Right cardiac atrium (tissue), 5 donors: Measurements from ENCODE around the gene COMMD10. TPM values are rescaled to one million over a fixed set of nuclear protein-coding genes. Genes with fewer than 3 reads are reported as not detected.

Experiments
- ATAC-seq, 2 donors: fragments of 200-7000 bp; cut with Tn5 transposase; one replicate each; pipeline versions ENCODE4 v1.8.0 to v1.9.1; 2020; ENCODE audit warnings: moderate library complexity in 2 of 2, mild to moderate bottlenecking in 1 of 2
- DNase-seq, 3 donors: peaks; one replicate each; pipeline ENCODE4 v3.0.0-alpha.2; 2020
- H3K27ac ChIP-seq: one replicate; pipeline ENCODE4 v1.5.1; 2013; ENCODE audit warnings: mild to moderate bottlenecking, low read length, control low read depth, moderate library complexity
- H3K27me3 ChIP-seq: one replicate; pipeline ENCODE4 v1.6.1; 2013; ENCODE audit not compliant: control insufficient read depth, insufficient read depth
- H3K4me1 ChIP-seq: one replicate; pipeline ENCODE4 v1.6.1; 2013; ENCODE audit warnings: low read length; ENCODE audit not compliant: control insufficient read depth, insufficient read depth
- H3K4me3 ChIP-seq: one replicate; pipeline ENCODE4 v1.5.1; 2013; ENCODE audit warnings: low read length, control low read depth
- H3K9me3 ChIP-seq: one replicate; pipeline ENCODE4 v1.6.1; 2013; ENCODE audit warnings: low read length; ENCODE audit not compliant: control insufficient read depth
- WGBS: extraction: QIAGEN DNeasy Blood & Tissue Kit; methylation state at CpG from one replicate; pipeline ENCODE4 v1.1.7; 2013; 5-methylcytosine and 5-hydroxymethylcytosine counted together
- intact Hi-C, 4 donors: fragments of 100-400 bp; cut with DNase I; formaldehyde crosslinking; loops; one replicate each; pipeline versions ENCODE4 v1.11.0 to v1.14.0; 2022 to 2023
- long read RNA-seq, 4 donors: library from polyadenylated mRNA; unstranded; transcript quantifications; one replicate each; pipeline ENCODE4 v2.0.0, GENCODE V29; 2020 to 2021
- polyA plus RNA-seq: library from polyadenylated mRNA; stranded (reverse); fragments of 200-250 nt; gene quantifications from one replicate; pipeline ENCODE4 v1.2.3, GENCODE V29; 2013
- total RNA-seq, 4 donors: library from RNA; stranded (reverse); fragmentation: NEBNext Ultra II Directional; extraction: Animal tissue kit (Norgen Biotek cat#: 25700); gene quantifications; one replicate each; pipeline ENCODE4 v1.2.1, GENCODE V29; 2021
- donor health status: healthy with polysubstance abuse.
- donor health status: DM: no; HTN: yes; CAD: no.
- donor health status: DM: no; HTN: no; CAD: no.
- donor health status: DM: no; HTN: yes; CAD: no; lungs with severe emphysema.
- donor health status: DM: yes; HTN: yes; CAD: no.

COMMD10 gene
- total RNA-seq (10 to 100 TPM; 30.3 to 42.5 (median 35.8) TPM), polyA plus RNA-seq (36.6 TPM)
- long read RNA-seq, donor 1, transcript COMMD10-201 (7 exons, 1,469 nt) = major isoform, 63 of 70 reads
- long read RNA-seq, donor 1, partial matches to known transcripts = 0 of 70 reads
- long read RNA-seq, donor 1, other reads (novel, unspliced or antisense) = 7 of 70 reads
- long read RNA-seq, donor 2, transcript COMMD10-201 (7 exons, 1,469 nt) = major isoform, 37 of 39 reads
- long read RNA-seq, donor 2, partial matches to known transcripts = 0 of 39 reads
- long read RNA-seq, donor 2, other reads (novel, unspliced or antisense) = 2 of 39 reads
- long read RNA-seq, donor 3, transcript COMMD10-201 (7 exons, 1,469 nt) = major isoform, 117 of 135 reads
- long read RNA-seq, donor 3, partial matches to known transcripts = 7 of 135 reads
- long read RNA-seq, donor 3, other reads (novel, unspliced or antisense) = 11 of 135 reads
- long read RNA-seq, donor 4, transcript COMMD10-201 (7 exons, 1,469 nt) = major isoform, 42 of 45 reads
- long read RNA-seq, donor 4, partial matches to known transcripts = 0 of 45 reads
- long read RNA-seq, donor 4, other reads (novel, unspliced or antisense) = 3 of 45 reads

DNA sequence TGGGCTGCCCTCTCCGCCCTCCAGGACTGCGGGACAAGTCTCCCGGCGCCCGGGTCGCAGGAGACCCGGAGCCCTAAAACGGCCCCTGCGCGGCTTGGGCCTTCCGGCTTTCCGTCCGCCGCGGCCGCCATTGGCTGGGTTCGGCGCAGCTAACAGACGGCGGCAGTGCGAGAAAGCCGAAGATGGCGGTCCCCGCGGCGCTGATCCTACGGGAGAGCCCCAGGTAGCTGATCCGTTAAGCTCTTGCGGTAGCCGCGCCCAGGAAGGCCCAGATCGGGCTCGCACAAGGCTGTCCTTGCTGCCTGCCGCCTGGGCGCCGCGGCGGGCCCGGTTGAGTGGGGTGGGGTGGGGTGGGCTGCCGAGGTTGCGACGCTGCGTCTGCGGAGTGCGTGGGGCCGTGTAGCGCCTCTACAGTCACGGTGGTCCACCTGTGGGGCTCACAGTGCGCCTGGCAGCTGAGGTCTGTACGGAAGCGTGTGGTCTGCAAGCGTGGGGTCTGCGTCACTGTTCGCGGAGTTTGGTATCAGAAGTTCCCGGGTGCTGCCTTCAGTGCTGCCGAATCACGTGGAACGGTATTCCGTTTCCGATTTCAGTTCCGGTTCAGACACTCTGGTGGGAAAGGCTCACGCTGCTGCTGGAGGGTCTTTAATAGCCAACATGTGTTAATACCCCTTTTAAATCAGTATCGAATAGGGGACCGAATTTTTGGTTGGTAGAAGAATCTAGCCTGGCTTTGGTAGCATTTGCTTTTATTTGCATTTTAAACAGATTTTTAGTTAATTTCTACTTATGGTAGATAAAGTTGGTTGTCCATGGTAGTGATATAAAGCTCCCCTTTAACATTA, at the start of gene COMMD10:
Gene COMMD10, plus strand, starts transcription at position 155 of the 845 bp plus-strand sequence.
- under 1% methylated on average over 65 of the region's 65 CpGs for WGBS
- Histone ChIP-seq H3K27me3 (no peaks in the 10 kb centered on the region), H3K27ac (peak within 1 kb of the TSS; percentile 93), H3K9me3 (no peaks in the 10 kb centered on the region), H3K4me3 (peak within 1 kb of the TSS; percentile 87), H3K4me1 (peaks cover 4% of the 10 kb centered on the region)
- DNase-seq = peak; percentile 82 to 94 (median 91)
- peak; percentile 95 for ATAC-seq
- intact Hi-C loops = no loop called here

DNA sequence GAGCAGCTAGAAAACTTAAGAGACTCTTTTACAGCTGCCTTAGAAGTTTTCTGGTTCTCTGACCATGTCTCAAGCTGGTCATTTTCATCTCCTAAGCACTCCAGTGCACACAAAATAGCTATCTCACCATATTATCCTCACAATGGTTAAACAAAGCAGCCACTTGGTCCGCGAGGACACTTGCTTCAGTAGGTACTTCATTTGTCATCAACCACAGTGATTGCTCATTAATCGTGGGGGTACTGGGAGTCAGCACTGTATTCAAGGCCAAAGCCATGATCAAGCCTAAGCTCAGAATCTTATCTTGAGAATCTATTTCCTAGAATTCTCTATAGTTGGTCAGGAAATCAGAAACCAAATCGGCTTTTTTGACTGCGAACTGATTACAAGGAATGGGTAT, 49.7 kb upstream of the COMMD10 start:
- H3K9me3 ChIP-seq = no peaks in the 10 kb centered on the region
- no peak for DNase-seq
- H3K4me3 ChIP-seq = no peak overlapping the region
- intact Hi-C loops = no loop called here
- no peak overlapping the region for H3K27ac ChIP-seq
- WGBS = 84% methylated on average over 5 of the region's 5 CpGs
- ATAC-seq = no peak
- no peaks in the 10 kb centered on the region for H3K4me1 ChIP-seq
- no peaks in the 10 kb centered on the region for H3K27me3 ChIP-seq

DNA sequence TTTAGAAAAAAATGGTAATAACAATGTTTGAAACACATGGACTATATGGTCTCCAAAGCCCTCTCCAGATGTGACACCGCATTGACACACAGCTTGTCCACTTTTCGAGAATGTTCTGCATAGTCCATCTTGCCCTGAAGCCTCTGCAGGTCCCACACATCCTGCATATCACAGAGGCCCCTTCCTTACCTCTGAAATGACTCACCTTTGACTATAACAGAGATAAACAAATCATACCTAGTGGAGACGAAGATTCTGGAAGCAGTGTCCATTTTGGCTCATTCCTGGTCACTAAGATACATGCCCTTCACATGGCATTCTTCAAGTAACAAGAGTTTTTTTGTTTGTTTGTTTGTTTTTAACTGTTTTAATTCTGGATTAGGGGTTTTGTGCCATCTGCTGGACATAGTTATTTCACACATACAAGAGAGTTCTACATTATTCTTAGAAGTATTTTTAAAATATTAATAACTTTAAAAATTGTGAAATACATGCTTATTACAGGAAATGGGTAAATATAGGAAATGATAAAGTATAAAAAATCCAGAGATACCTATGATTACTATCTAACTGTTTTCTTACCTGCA, 47.5 kb upstream of the COMMD10 start:
- DNase-seq = no peak
- no peaks in the 10 kb centered on the region for H3K9me3 ChIP-seq
- ATAC-seq = no peak
- no peaks in the 10 kb centered on the region for H3K4me1 ChIP-seq
- WGBS = 76% methylated on average over 3 of the region's 3 CpGs
- H3K27ac ChIP-seq = no peak overlapping the region
- H3K4me3 ChIP-seq = no peak overlapping the region
- no peaks in the 10 kb centered on the region for H3K27me3 ChIP-seq
- intact Hi-C loops = no loop called here

DNA sequence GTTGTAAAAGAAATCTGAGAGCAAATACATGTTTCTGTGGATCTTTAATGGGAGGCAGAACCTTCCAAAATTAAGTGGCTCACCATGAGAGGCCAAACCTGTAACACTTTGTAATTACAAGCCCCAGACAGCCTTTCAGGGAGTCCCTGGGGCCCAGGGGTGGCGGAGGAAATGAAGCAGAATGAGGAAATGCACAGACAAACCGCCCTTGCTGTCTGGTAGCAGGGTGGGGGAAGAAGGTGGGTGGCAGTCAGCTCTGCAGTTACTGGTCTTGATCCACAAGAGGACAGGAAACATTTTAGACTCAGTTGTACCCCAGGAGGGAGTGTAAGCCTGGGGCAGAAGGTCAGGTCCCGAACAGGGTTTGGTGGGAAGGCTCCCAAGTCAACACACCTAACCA, 46.0 kb upstream of the COMMD10 start:
- H3K9me3 ChIP-seq = no peaks in the 10 kb centered on the region
- WGBS = 66% methylated on average over 3 of the region's 3 CpGs
- H3K4me1 ChIP-seq = no peaks in the 10 kb centered on the region
- intact Hi-C loops = no loop called here
- H3K27ac ChIP-seq = no peak overlapping the region
- DNase-seq = no peak
- no peak for ATAC-seq
- no peak overlapping the region for H3K4me3 ChIP-seq
- no peaks in the 10 kb centered on the region for H3K27me3 ChIP-seq

DNA sequence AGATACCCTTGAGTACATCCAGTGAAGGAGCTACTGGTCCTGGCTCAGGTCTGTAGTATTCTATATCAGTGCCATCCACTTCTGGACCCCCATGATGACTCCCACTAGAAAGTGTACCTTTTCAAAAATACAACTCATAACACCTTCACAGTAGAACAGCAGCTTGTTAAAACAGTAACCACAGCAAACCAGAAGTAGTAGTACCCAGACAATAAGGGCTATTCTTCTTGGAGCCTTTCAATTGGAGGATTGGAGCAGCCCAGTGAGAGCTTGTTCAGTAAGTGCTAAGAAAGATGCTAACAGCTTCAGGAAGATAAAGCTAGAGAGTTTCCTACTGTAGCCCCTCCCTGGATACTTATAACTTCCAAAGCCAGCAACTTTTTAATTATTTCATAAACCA, 42.5 kb upstream of the COMMD10 start:
- no peak for ATAC-seq
- no peak for DNase-seq

DNA sequence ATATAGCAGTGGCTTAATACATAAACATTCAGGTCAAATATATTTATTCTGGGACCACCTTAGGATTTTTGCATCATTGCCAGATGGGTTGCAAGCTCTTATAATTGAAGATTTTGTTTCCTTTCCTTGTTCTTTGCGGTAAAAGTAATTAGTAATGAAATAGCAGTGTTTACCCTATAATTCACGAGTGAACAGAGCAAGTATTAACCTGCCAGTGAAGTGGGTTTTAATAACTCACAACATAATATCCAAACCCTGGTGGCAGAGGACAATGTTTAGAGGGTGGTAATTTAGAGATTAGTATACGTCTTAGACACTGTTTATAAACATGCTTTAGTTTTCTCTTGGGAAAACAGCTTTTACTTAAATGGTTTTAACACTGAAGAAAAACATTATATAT, 40.8 kb upstream of the COMMD10 start:
- Histone ChIP-seq H3K4me1 (no peaks in the 10 kb centered on the region), H3K27me3 (no peaks in the 10 kb centered on the region), H3K27ac (no peak overlapping the region), H3K9me3 (no peaks in the 10 kb centered on the region), H3K4me3 (no peak overlapping the region)
- DNase-seq (no peak), ATAC-seq (no peak)
- intact Hi-C loops = no loop called here
- 69% methylated on average over 3 of the region's 3 CpGs for WGBS

More for the DNA sequence above, 42.5 kb upstream of the COMMD10 start:
- H3K27ac ChIP-seq = no peak overlapping the region
- intact Hi-C loops = no loop called here
- H3K27me3 ChIP-seq = no peaks in the 10 kb centered on the region
- H3K4me1 ChIP-seq = no peaks in the 10 kb centered on the region
- H3K4me3 ChIP-seq = no peak overlapping the region
- no peaks in the 10 kb centered on the region for H3K9me3 ChIP-seq

DNA sequence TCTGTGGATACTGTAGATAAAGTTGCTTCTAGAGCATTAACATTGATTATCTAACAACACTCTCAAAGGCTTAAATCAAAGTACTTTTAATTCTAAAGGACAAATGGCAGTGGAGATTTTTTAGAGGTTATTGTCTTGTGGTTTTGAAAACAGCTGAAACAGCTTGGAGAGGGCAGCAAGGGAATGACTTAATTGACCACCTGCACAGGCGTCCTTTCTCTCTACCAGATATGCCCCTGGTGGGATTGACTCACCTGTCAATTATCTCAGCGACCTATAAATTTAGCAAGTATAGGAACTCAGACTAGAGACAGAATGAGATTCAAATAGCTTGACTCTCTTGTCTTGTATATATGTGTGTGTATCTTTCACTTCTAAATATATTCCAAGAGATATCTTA, 39.0 kb upstream of the COMMD10 start:
- no peak overlapping the region for H3K27ac ChIP-seq
- no peak for ATAC-seq
- intact Hi-C loops = no loop called here
- H3K4me3 ChIP-seq = no peak overlapping the region
- WGBS = 73% methylated on average over 2 of the region's 2 CpGs
- H3K27me3 ChIP-seq = no peaks in the 10 kb centered on the region
- no peak for DNase-seq
- no peaks in the 10 kb centered on the region for H3K9me3 ChIP-seq
- no peaks in the 10 kb centered on the region for H3K4me1 ChIP-seq

DNA sequence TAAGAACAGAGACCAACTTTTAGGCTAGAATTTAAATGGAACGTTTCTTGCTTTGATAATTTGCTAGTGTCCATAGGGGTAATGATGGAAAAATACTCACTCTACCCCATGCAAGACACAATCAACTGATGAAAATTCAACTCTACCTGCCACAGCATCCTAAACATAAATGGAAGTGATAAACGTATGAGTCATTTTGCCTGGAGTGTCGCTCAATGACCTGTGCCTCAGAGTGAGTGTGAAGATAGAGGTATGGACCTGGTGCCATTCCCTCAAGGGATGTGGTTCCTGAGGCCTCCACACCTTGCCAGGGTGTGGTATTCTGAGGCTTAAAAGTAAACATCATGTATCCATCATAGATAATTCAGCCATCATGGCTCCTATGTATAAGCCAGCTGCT, 38.6 kb upstream of the COMMD10 start:
- 76% methylated on average over 3 of the region's 3 CpGs for WGBS
- Histone ChIP-seq H3K4me3 (no peak overlapping the region), H3K27me3 (no peaks in the 10 kb centered on the region), H3K9me3 (no peaks in the 10 kb centered on the region), H3K27ac (no peak overlapping the region), H3K4me1 (no peaks in the 10 kb centered on the region)
- no peak for DNase-seq
- no peak for ATAC-seq
- intact Hi-C loops = no loop called here

DNA sequence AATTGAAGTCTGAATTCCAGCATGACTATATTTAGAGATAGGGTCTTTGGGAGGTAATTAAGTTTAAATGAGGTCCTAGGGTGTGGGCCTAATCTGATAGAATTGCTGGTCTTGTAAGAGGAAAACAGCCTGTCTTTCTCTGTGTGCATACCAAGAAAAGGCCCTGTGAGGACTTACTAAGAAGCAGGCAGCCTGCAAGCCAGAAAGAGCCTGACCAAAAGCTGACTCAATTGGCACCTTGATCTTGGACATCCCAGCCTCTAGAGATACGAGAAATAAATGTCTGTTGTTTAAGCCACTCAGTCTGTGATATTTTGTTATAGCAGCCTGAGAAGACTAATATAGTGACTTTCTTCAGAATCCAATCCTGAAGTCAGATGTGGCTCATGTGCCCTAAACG, 38.0 kb upstream of the COMMD10 start:
- no peak overlapping the region for H3K4me3 ChIP-seq
- H3K9me3 ChIP-seq = no peaks in the 10 kb centered on the region
- 82% methylated on average over 2 of the region's 2 CpGs for WGBS
- H3K27me3 ChIP-seq = no peaks in the 10 kb centered on the region
- intact Hi-C loops = no loop called here
- ATAC-seq = no peak
- no peak overlapping the region for H3K27ac ChIP-seq
- DNase-seq = no peak
- H3K4me1 ChIP-seq = no peaks in the 10 kb centered on the region

DNA sequence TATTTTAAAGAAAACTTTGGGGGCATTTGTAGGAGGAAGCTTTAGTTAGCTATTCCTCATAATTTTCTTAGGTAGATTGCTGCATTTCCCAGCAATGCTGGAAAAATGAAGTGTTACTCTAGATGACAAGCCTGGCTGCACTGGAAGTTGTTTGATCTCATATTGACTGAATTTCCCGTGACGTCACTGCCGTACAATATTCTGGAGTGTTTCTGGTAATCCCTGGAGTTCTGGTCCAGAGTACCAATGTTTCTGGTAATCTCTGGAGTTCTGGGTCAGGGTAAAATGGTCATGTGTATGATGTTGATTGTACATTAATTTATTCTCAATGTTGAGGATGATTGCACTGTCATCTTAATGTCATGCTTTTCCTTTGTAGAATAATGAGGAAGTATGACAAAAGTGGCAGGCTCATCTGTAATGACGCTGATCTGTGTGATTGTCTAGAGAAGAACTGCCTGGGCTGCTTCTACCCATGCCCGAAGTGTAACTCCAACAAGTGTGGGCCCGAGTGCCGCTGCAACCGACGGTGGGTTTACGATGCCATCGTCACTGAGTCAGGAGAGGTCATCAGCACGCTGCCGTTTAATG, 26.4 kb upstream of the COMMD10 start:
- no peak for DNase-seq
- WGBS = 85% methylated on average over 13 of the region's 13 CpGs
- Histone ChIP-seq H3K27ac (no peak overlapping the region), H3K27me3 (no peaks in the 10 kb centered on the region), H3K4me3 (no peak overlapping the region), H3K4me1 (no peaks in the 10 kb centered on the region), H3K9me3 (no peaks in the 10 kb centered on the region)
- intact Hi-C loops = no loop called here
- no peak for ATAC-seq
